ENCODE data around the gene MAGI2. TPM values are rescaled to one million over a fixed set of nuclear protein-coding genes. Genes with fewer than 3 reads are reported as not detected.
"Not testable (repeated sequence)": the region's sequence is repeated elsewhere in the genome, so short reads cannot be mapped to it uniquely, and the experiment has no call there.

Gene MAGI2
- total RNA-seq, 2 donors from 2014 or later = 10.3 to 19.2 TPM

GRCh38 chr7:79452032-79452494 lies 1.4 kb downstream of the MAGI2 start:
- no peak overlapping the region for H3K27ac ChIP-seq (ENCODE audit: low read depth, low read length)
- Mint-ChIP-seq H3K9me3 (no peaks in the 10 kb centered on the region), H3K4me3 (peak overlapping the region; percentile 67), H3K27ac (no peak overlapping the region), H3K4me1 (peaks cover 20% of the 10 kb centered on the region), H3K27me3 (ENCODE audit: insufficient read depth) (peaks cover 71% of the 10 kb centered on the region), H3K36me3 (ENCODE audit: low read depth) (no peaks in the 10 kb centered on the region)
- DNase-seq = peak; percentile 87
- H3K4me1 ChIP-seq (ENCODE audit: control insufficient read depth, insufficient read depth, low read length) = peaks cover 3% of the 10 kb centered on the region
- H3K9ac ChIP-seq (ENCODE audit: extremely low read depth, low read length, poor library complexity, severe bottlenecking) = no peak overlapping the region
- peaks cover 79% of the 10 kb centered on the region for H3K27me3 ChIP-seq (ENCODE audit: control insufficient read depth, insufficient read depth, low read length, poor library complexity, severe bottlenecking)
- H3K9me3 ChIP-seq (ENCODE audit: control insufficient read depth, low read length) = no peaks in the 10 kb centered on the region
- peak overlapping the region; percentile 83 for H3K4me3 ChIP-seq (ENCODE audit: low read length)
- 0% methylated on average over 3 to 27 of the region's 27 CpGs for WGBS, 2 experiments (ENCODE audit: insufficient coverage in 1 of 2, insufficient read length in 1 of 2)
- TF ChIP-seq, protein P1, sequence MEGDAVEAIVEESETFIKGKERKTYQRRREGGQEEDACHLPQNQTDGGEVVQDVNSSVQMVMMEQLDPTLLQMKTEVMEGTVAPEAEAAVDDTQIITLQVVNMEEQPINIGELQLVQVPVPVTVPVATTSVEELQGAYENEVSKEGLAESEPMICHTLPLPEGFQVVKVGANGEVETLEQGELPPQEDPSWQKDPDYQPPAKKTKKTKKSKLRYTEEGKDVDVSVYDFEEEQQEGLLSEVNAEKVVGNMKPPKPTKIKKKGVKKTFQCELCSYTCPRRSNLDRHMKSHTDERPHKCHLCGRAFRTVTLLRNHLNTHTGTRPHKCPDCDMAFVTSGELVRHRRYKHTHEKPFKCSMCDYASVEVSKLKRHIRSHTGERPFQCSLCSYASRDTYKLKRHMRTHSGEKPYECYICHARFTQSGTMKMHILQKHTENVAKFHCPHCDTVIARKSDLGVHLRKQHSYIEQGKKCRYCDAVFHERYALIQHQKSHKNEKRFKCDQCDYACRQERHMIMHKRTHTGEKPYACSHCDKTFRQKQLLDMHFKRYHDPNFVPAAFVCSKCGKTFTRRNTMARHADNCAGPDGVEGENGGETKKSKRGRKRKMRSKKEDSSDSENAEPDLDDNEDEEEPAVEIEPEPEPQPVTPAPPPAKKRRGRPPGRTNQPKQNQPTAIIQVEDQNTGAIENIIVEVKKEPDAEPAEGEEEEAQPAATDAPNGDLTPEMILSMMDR (conservative IDR thresholded peaks at IDR 0.05) = no peak
- no peaks in the 10 kb centered on the region for H3K36me3 ChIP-seq (ENCODE audit: control insufficient read depth, insufficient read depth, low read length)

GRCh38 chr7:79451580-79451979 lies 1.9 kb downstream of the MAGI2 start:
- no peaks in the 10 kb centered on the region for H3K9me3 ChIP-seq (ENCODE audit: control insufficient read depth, low read length)
- DNase-seq = no peak
- Mint-ChIP-seq H3K36me3 (ENCODE audit: low read depth) (no peaks in the 10 kb centered on the region), H3K9me3 (no peaks in the 10 kb centered on the region), H3K27ac (no peak overlapping the region), H3K4me3 (peak overlapping the region; percentile 67), H3K27me3 (ENCODE audit: insufficient read depth) (peaks cover 66% of the 10 kb centered on the region), H3K4me1 (peaks cover 20% of the 10 kb centered on the region)
- WGBS, 2 experiments (ENCODE audit: insufficient coverage in 1 of 2, insufficient read length in 1 of 2) = 70 to 89% methylated on average over 6 to 8 of the region's 8 CpGs
- H3K4me3 ChIP-seq (ENCODE audit: low read length) = peak overlapping the region; percentile 83
- peaks cover 74% of the 10 kb centered on the region for H3K27me3 ChIP-seq (ENCODE audit: control insufficient read depth, insufficient read depth, low read length, poor library complexity, severe bottlenecking)
- H3K4me1 ChIP-seq (ENCODE audit: control insufficient read depth, insufficient read depth, low read length) = peaks cover 3% of the 10 kb centered on the region
- H3K9ac ChIP-seq (ENCODE audit: extremely low read depth, low read length, poor library complexity, severe bottlenecking) = no peak overlapping the region
- no peaks in the 10 kb centered on the region for H3K36me3 ChIP-seq (ENCODE audit: control insufficient read depth, insufficient read depth, low read length)
- TF ChIP-seq, protein P1 (conservative IDR thresholded peaks at IDR 0.05) = no peak
- no peak overlapping the region for H3K27ac ChIP-seq (ENCODE audit: low read depth, low read length)

DNA sequence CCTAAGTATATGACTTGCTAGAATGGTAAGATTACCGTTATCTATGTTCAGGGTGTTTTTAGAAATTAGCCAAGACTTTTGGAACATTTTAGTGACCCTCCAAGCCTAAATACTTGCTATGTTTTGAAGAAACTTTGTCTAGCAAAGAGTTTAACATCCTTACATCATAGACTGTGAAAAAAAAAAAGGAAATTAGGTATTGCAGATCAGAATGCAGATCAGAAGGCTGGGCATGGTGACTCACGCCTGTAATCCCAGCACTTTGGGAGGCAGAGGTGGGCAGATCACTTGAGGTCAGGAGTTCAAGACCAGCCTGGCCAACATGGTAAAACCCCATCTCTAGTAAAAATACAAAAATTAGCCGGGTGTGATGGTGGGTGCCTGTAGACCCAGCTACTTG lies 10.7 kb downstream of the MAGI2 start:
- not testable (repeated sequence) for H3K9ac ChIP-seq (ENCODE audit: extremely low read depth, low read length, poor library complexity, severe bottlenecking); H3K4me3 ChIP-seq (ENCODE audit: low read length); DNase-seq; H3K27ac ChIP-seq (ENCODE audit: low read depth, low read length); H3K36me3 ChIP-seq (ENCODE audit: control insufficient read depth, insufficient read depth, low read length); H3K4me3 Mint-ChIP-seq; H3K27me3 Mint-ChIP-seq (ENCODE audit: insufficient read depth); H3K36me3 Mint-ChIP-seq (ENCODE audit: low read depth); H3K27ac Mint-ChIP-seq; H3K4me1 Mint-ChIP-seq; H3K9me3 ChIP-seq (ENCODE audit: control insufficient read depth, low read length); H3K4me1 ChIP-seq (ENCODE audit: control insufficient read depth, insufficient read depth, low read length); H3K9me3 Mint-ChIP-seq; H3K27me3 ChIP-seq (ENCODE audit: control insufficient read depth, insufficient read depth, low read length, poor library complexity, severe bottlenecking)
- 86 to 100% methylated on average over 1 to 3 of the region's 3 CpGs for WGBS, 2 experiments (ENCODE audit: insufficient coverage in 1 of 2, insufficient read length in 1 of 2)

DNA sequence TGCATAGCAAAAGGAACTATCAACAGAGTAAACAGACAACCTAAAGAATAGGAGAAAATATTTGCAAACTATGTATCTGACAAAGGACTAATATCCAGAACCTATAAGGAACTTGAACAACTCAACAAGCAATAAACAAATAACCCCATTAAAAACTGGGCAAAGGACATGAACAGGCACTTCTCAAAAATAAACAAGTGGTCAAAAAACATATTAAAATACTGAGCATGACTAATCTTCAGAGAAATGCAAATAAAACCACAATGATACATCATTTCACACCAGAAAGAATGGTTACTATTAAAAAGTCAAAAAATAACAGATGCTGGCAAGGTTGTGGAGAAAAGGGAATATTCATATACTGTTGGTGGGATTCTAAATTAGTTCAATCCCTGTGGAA lies 17.1 kb downstream of the MAGI2 start:
- Mint-ChIP-seq H3K27ac (no peak overlapping the region), H3K4me1 (no peaks in the 10 kb centered on the region), H3K4me3 (no peak overlapping the region), H3K27me3 (ENCODE audit: insufficient read depth) (peaks cover 3% of the 10 kb centered on the region), H3K9me3 (no peaks in the 10 kb centered on the region), H3K36me3 (ENCODE audit: low read depth) (no peaks in the 10 kb centered on the region)
- H3K9me3 ChIP-seq (ENCODE audit: control insufficient read depth, low read length) = no peaks in the 10 kb centered on the region
- H3K9ac ChIP-seq (ENCODE audit: extremely low read depth, low read length, poor library complexity, severe bottlenecking) = no peak overlapping the region
- TF ChIP-seq, protein P1 (conservative IDR thresholded peaks at IDR 0.05) = no peak
- H3K4me1 ChIP-seq (ENCODE audit: control insufficient read depth, insufficient read depth, low read length) = no peaks in the 10 kb centered on the region
- no peaks in the 10 kb centered on the region for H3K36me3 ChIP-seq (ENCODE audit: control insufficient read depth, insufficient read depth, low read length)
- no peak overlapping the region for H3K27ac ChIP-seq (ENCODE audit: low read depth, low read length)
- H3K4me3 ChIP-seq (ENCODE audit: low read length) = no peak overlapping the region
- DNase-seq = no peak
- no peaks in the 10 kb centered on the region for H3K27me3 ChIP-seq (ENCODE audit: control insufficient read depth, insufficient read depth, low read length, poor library complexity, severe bottlenecking)
